Measurements from ENCODE around the gene CADM4. TPM values are rescaled to one million over a fixed set of nuclear protein-coding genes. Genes with fewer than 3 reads are reported as not detected.
A peak's percentile ranks its signal among the peaks of the same experiment; 100 is the strongest.

CADM4 gene
- total and polyA plus RNA-seq, 4 donors, result 0.47 to 4.9 (median 3.3) TPM

DNA sequence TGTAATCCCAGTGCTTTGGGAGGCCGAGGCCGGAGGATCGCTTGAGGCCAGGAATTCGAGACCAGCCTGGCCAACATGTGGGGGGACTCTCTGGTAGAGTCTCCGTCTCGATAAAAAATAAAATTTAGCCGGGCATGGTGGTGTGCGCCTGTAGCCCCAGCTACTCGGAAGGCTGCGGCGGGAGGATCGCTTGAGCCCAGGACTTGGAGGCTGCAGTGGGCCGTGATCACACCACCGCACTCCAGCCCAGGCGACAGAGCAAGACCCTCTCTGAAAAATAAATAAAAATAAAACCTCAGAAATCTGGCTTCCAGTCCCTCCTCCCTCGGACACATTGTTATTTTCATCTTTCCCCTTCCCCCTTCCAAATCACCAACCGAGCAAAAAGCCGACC is 44.0 kb downstream of the CADM4 start:
- no peak for DNase-seq (ENCODE audit: low spot score)
- Histone ChIP-seq H3K27ac (ENCODE audit: low read depth in 1 of 2, low read length in 2 of 2) (peak overlapping the region; percentile 84 to 88), H3K4me3 (ENCODE audit: low read depth in 1 of 3, low read length in 3 of 3) (peak overlapping the region; percentile 70 to 83 (median 81)), H3K4me1 (ENCODE audit: control insufficient read depth in 4 of 4, insufficient read depth in 4 of 4, low read length in 3 of 4) (peaks cover 6 to 40% (median 33%) of the 10 kb centered on the region in 4 donors), H3K9ac (ENCODE audit: low read depth in 1 of 2, low read length in 2 of 2) (peak overlapping the region; percentile 72 to 96), H3K9me3 (ENCODE audit: control insufficient read depth in 4 of 4, low read length in 3 of 4) (no peaks in the 10 kb centered on the region), H3K27me3 (ENCODE audit: control insufficient read depth in 4 of 4, insufficient read depth in 4 of 4, low read length in 3 of 4) (no peaks in the 10 kb centered on the region), H3K36me3 (ENCODE audit: control insufficient read depth in 4 of 4, insufficient read depth in 3 of 4, low read depth in 1 of 4, low read length in 3 of 4) (peaks cover 8 to 30% (median 13%) of the 10 kb centered on the region in 4 donors)
- WGBS, result 2% methylated on average over 18 of the region's 18 CpGs
- TF ChIP-seq HNF4G (IDR thresholded peaks at IDR 0.05) (no peak), NR2F2 (IDR thresholded peaks at IDR 0.05) (no peak), EGR1 (IDR thresholded peaks at IDR 0.05; ENCODE audit: low read depth in 2 of 2) (no peak), SP1 (IDR thresholded peaks at IDR 0.05) (no peak), YY1 (IDR thresholded peaks at IDR 0.05) (no peak), RXRA (IDR thresholded peaks at IDR 0.05) (no peak), JUND (IDR thresholded peaks at IDR 0.05) (no peak)
- TF ChIP-seq, protein P1, sequence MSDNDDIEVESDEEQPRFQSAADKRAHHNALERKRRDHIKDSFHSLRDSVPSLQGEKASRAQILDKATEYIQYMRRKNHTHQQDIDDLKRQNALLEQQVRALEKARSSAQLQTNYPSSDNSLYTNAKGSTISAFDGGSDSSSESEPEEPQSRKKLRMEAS (IDR thresholded peaks at IDR 0.05), result no peak
- TF ChIP-seq, protein P2, sequence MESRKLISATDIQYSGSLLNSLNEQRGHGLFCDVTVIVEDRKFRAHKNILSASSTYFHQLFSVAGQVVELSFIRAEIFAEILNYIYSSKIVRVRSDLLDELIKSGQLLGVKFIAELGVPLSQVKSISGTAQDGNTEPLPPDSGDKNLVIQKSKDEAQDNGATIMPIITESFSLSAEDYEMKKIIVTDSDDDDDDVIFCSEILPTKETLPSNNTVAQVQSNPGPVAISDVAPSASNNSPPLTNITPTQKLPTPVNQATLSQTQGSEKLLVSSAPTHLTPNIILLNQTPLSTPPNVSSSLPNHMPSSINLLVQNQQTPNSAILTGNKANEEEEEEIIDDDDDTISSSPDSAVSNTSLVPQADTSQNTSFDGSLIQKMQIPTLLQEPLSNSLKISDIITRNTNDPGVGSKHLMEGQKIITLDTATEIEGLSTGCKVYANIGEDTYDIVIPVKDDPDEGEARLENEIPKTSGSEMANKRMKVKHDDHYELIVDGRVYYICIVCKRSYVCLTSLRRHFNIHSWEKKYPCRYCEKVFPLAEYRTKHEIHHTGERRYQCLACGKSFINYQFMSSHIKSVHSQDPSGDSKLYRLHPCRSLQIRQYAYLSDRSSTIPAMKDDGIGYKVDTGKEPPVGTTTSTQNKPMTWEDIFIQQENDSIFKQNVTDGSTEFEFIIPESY (IDR thresholded peaks at IDR 0.05), result no peak
- TF ChIP-seq, protein P3, sequence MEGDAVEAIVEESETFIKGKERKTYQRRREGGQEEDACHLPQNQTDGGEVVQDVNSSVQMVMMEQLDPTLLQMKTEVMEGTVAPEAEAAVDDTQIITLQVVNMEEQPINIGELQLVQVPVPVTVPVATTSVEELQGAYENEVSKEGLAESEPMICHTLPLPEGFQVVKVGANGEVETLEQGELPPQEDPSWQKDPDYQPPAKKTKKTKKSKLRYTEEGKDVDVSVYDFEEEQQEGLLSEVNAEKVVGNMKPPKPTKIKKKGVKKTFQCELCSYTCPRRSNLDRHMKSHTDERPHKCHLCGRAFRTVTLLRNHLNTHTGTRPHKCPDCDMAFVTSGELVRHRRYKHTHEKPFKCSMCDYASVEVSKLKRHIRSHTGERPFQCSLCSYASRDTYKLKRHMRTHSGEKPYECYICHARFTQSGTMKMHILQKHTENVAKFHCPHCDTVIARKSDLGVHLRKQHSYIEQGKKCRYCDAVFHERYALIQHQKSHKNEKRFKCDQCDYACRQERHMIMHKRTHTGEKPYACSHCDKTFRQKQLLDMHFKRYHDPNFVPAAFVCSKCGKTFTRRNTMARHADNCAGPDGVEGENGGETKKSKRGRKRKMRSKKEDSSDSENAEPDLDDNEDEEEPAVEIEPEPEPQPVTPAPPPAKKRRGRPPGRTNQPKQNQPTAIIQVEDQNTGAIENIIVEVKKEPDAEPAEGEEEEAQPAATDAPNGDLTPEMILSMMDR (IDR thresholded peaks at IDR 0.05; ENCODE audit: low read depth, low read length, missing input control), result no peak
- TF ChIP-seq, protein P4, sequence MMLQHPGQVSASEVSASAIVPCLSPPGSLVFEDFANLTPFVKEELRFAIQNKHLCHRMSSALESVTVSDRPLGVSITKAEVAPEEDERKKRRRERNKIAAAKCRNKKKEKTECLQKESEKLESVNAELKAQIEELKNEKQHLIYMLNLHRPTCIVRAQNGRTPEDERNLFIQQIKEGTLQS (IDR thresholded peaks at IDR 0.05), result no peak

DNA sequence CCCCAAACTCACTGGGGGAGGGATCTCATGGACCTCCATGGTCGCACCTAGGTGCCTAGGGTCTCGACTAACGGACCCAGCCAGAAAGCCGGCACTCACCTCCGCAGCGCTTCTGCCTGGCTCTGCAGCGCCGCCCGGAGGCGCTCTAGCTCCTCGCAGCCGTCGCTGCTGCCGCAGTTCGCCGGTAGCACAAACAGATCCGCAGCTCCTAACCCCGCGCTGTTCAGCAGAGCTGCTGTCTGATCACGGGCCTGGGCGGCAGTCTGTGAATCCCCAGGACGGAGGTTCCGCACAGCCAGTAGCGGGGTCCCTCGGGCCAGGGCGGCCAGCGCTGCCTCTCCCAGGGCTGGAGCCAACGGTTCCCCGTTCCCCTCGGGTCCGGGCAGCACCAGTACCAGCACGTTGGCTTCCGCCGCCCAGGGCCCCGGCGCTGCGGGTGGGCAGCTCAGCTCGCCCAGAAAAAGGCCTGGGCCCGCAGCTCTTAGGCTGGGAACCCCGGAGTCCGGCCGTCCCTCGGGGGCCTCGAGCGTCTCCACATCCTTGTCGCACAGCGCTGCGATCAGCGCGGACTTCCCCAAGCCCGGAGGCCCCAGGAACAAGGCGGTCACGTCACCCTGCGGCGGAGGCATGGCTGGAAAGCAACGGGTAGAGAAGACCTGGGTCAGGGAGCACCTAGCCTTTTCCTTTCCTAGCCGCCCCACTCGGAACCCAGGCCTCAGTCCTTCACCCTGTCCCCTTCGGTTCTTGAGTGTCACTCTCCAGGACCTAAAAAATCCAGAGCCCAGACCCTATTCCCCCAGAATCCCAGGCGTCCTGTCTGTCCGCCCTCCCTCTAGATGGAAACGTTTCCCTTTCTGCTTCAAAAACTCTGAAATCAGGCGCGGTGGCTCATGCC is 44.7 kb downstream of the CADM4 start:
- Histone ChIP-seq H3K9me3 (ENCODE audit: control insufficient read depth in 4 of 4, low read length in 3 of 4) (no peaks in the 10 kb centered on the region), H3K27me3 (ENCODE audit: control insufficient read depth in 4 of 4, insufficient read depth in 4 of 4, low read length in 3 of 4) (no peaks in the 10 kb centered on the region), H3K9ac (ENCODE audit: low read depth in 1 of 2, low read length in 2 of 2) (peak overlapping the region; percentile 72 to 96), H3K4me1 (ENCODE audit: control insufficient read depth in 4 of 4, insufficient read depth in 4 of 4, low read length in 3 of 4) (peaks cover 6 to 40% (median 33%) of the 10 kb centered on the region in 4 donors), H3K36me3 (ENCODE audit: control insufficient read depth in 4 of 4, insufficient read depth in 3 of 4, low read depth in 1 of 4, low read length in 3 of 4) (peaks cover 8 to 30% (median 10%) of the 10 kb centered on the region in 4 donors), H3K4me3 (ENCODE audit: low read depth in 1 of 3, low read length in 3 of 3) (peak overlapping the region; percentile 70 to 83 (median 81)), H3K27ac (ENCODE audit: low read depth in 1 of 2, low read length in 2 of 2) (peak overlapping the region; percentile 84 to 88)
- DNase-seq (ENCODE audit: low spot score), result peak; percentile 65
- WGBS, result 2% methylated on average over 64 of the region's 64 CpGs
- TF ChIP-seq, protein P1 (IDR thresholded peaks at IDR 0.05), result no peak
- TF ChIP-seq, protein P3 (IDR thresholded peaks at IDR 0.05; ENCODE audit: low read depth, low read length, missing input control), result peak; percentile 57
- TF ChIP-seq, protein P4 (IDR thresholded peaks at IDR 0.05), result no peak
- TF ChIP-seq RAD21 (IDR thresholded peaks at IDR 0.05) (peak; percentile 70 to 82), NR2F2 (IDR thresholded peaks at IDR 0.05) (no peak), JUND (IDR thresholded peaks at IDR 0.05) (no peak), TAF1 (conservative IDR thresholded peaks at IDR 0.05) (no peak), HNF4G (IDR thresholded peaks at IDR 0.05) (no peak), EGR1 (IDR thresholded peaks at IDR 0.05; ENCODE audit: low read depth in 2 of 2) (no peak), RXRA (IDR thresholded peaks at IDR 0.05) (no peak), SP1 (IDR thresholded peaks at IDR 0.05) (no peak), FOXA2 (IDR thresholded peaks at IDR 0.05) (no peak)
- TF ChIP-seq, protein P5, sequence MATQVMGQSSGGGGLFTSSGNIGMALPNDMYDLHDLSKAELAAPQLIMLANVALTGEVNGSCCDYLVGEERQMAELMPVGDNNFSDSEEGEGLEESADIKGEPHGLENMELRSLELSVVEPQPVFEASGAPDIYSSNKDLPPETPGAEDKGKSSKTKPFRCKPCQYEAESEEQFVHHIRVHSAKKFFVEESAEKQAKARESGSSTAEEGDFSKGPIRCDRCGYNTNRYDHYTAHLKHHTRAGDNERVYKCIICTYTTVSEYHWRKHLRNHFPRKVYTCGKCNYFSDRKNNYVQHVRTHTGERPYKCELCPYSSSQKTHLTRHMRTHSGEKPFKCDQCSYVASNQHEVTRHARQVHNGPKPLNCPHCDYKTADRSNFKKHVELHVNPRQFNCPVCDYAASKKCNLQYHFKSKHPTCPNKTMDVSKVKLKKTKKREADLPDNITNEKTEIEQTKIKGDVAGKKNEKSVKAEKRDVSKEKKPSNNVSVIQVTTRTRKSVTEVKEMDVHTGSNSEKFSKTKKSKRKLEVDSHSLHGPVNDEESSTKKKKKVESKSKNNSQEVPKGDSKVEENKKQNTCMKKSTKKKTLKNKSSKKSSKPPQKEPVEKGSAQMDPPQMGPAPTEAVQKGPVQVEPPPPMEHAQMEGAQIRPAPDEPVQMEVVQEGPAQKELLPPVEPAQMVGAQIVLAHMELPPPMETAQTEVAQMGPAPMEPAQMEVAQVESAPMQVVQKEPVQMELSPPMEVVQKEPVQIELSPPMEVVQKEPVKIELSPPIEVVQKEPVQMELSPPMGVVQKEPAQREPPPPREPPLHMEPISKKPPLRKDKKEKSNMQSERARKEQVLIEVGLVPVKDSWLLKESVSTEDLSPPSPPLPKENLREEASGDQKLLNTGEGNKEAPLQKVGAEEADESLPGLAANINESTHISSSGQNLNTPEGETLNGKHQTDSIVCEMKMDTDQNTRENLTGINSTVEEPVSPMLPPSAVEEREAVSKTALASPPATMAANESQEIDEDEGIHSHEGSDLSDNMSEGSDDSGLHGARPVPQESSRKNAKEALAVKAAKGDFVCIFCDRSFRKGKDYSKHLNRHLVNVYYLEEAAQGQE (IDR thresholded peaks at IDR 0.05), result no peak
- TF ChIP-seq, protein P2 (IDR thresholded peaks at IDR 0.05), result no peak

Measured in liver (tissue), 9 donors.